KBM-7 (cell line): ENCODE results near the gene ERC2.

Source experiments
- DNase-seq: peaks from one replicate; pipeline ENCODE4 v3.0.0-alpha.2; 2015
- in situ Hi-C: fragments of 300-500 bp; cut with MboI; formaldehyde crosslinking; loops from 2 replicates; pipeline ENCODE4 v1.14.3; 2020; ENCODE audit warnings: low sequenced_read_pairs, low pct_unique_long_range_greater_than_20kb, mixed read lengths

Gene ERC2

DNA sequence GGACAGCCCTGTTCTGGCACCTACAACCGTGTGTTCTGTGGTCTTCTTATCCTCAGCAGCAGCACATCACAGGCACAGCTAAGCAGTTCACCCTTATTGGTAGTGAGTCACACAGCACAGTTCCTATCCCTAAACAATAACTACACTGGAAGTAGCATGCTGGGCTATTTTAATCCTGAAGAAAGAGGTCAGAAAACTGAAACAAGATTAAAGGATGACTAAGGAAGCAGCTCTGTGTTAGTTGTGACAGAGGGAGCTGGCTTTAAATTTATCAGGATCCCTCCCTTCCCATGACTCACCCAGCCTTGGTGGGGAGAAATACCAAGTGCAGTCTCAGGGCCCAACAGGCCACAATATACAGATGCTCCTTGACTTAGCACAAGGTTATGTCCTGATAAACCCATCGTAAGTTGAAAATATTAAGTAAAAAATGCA lies 144.3 kb downstream of the ERC2 start:
- in situ Hi-C loops: no loop called here
- no peak for DNase-seq

GRCh38 chr3:56322862-56323261 lies 145.4 kb downstream of the ERC2 start:
- in situ Hi-C loops: no loop called here
- DNase-seq: no peak

- DNase-seq: no peak
- in situ Hi-C loops: no loop called here
These were observed 146.4 kb downstream of the ERC2 start for GRCh38 chr3:56321892-56322291.

GRCh38 chr3:56321383-56321782 lies 146.9 kb downstream of the ERC2 start:
- in situ Hi-C loops: no loop called here
- no peak for DNase-seq

DNA sequence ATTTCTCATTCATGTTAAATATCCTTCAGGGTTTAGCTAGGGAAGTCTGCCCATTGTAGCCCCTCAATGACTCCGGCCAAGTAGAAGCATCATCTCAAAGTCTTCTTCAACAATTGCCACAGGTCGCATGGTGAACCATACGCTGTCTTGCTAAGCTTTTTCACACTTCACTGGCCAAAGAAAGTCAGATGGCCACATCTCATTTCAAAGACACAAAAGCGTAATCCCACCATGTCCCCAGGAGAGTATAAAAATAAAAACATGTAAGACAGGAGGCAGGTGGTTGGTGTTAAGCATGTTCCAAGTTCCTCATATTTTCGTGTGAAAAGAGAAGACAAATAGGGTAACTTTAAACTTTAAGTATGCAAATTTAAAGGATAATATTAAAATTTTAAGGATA lies 147.4 kb downstream of the ERC2 start:
- no peak for DNase-seq
- in situ Hi-C loops: no loop called here

DNA sequence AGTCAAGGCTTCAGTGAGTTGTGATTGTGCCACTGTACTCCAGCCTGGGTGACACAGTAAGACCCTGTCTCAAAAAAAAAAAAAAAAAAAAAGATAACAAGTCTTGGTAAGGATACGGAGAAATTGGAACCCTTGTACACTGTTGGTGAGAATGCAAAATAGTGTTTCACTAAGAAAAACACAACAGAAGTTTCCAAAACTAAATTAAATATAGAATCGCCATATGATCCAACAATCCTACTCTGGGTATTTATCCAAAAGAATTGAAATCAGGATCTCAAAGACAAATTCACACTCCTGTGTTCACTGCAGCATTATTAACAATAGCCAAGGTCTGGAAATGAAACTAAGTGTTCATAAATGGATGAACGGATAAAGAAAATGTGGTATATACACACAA lies 149.4 kb downstream of the ERC2 start:
- in situ Hi-C loops: no loop called here
- DNase-seq: no peak

DNA sequence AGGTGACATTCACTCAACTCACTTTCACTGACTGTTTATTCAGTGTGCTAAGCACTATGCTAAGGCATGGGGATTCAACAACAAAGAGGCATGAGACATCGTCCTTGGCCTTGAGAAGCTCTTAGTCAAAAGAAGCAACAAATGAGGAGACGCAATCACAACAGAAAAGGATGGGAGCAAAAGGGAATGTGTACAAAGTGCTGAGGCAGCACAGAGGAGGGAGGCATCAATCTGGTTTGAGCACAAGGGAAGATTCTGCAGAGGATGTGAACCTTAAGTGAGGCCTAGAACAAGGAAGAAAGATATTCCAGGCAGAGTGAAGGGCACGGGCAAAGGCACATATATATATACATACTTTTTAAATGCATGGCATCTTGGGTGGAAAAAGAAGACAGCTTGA lies 151.3 kb downstream of the ERC2 start:
- in situ Hi-C loops: no loop called here
- no peak for DNase-seq

DNA sequence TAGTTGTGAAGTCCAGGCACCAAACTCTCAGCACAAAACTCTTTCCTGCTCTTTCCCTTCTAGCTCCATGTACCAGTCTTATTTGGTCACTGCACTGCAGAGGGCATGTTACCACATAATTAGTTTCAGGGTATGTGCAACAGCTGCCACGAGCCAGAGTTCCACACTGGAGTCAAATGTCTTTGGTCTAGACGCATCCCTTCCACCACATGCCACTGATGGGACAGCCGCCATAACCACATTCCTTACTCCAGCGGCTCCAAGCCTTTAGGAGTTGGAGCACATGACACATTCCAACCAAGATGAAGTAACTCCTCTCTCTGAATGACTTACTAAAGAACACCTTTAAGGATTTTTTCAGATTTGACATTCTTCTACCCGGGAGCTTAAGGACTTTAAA lies 153.4 kb downstream of the ERC2 start:
- DNase-seq: no peak
- in situ Hi-C loops: no loop called here

DNA sequence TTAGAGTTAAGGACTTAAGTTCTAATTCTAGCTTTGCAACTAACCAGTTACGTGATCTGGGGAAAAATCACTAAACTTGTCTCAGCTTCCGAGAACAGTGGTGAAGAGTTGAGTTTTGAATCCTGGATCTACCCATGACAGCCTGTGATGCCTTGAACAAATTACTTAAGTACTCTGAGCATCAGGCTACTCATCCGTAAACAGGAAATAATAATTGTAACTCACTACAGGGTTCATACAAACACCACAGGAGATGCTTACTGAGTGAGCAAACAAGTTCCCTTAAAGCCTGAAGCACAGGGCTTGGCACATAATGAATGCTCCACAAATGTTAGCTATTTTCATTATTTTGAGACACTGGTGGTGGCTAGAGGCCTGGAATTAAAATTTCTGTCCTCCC lies 158.8 kb downstream of the ERC2 start:
- DNase-seq: no peak

GRCh38 chr3:56308471-56308870 lies 159.8 kb downstream of the ERC2 start:
- in situ Hi-C loops: no loop called here
- no peak for DNase-seq

More for the DNA sequence above, 158.8 kb downstream of the ERC2 start:
- in situ Hi-C loops: no loop called here

DNA sequence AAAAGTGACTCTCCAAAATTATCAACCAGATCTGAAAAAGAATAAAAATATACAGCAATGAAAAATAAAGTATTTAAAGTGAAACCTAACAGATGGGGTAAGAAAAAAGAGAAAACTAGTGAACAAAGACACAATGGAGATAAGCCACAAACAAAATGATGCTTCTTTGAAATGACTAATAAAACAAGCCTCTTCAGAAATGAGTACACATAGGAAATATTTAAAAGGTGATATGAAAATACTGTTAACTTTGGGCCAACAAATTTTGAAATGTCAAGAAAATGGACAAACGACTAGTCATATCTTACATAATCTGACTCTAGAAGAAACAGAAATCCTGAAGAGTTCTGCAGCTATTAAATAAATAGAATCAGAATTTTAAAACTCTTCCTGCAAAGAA lies 164.2 kb downstream of the ERC2 start:
- no peak for DNase-seq

DNA sequence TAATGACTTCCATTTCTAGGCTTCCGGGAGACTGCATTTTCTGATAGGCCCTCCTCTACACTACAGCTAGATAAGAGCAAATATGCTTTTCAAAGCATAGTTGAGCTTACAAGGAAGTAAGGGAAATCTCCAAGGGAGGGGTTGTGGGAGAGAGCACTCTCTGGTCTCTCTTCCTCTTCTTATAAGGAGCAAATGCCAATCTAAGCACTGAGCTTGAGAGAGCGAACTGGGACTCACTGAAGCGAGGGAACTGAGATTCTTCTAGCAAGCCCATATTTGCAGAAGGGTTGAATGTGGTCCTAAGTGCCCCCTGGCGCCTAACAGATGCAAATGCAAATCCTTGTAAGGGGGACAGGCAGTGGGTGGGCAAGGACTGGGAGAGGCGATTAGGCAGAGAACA lies 164.8 kb downstream of the ERC2 start:
- in situ Hi-C loops: no loop called here
- peak; percentile 48 for DNase-seq

More for the DNA sequence above, 164.2 kb downstream of the ERC2 start:
- in situ Hi-C loops: no loop called here

DNA sequence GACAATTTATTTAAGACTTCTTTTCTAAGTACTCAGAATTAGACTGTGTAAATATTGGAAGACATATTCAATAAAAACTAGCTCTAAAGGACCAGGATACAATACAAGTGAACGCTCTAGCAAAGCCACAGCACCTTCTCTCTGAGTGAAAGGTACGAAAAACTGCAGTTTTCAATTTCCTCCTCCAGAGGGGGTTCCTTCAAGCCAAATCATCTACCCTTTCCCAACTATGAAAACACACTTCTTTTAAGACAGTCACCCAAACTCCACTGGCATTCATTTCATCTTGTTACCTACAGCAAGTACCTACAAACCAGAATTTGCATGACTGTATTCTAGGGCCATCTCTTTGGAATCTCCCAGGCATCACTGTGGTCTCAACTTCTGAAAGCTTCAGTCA lies 165.8 kb downstream of the ERC2 start:
- DNase-seq: peak; percentile 19

GRCh38 chr3:56297281-56297840 lies 170.9 kb downstream of the ERC2 start:
- in situ Hi-C loops: no loop called here
- no peak for DNase-seq

More for the DNA sequence above, 165.8 kb downstream of the ERC2 start:
- in situ Hi-C loops: no loop called here

DNA sequence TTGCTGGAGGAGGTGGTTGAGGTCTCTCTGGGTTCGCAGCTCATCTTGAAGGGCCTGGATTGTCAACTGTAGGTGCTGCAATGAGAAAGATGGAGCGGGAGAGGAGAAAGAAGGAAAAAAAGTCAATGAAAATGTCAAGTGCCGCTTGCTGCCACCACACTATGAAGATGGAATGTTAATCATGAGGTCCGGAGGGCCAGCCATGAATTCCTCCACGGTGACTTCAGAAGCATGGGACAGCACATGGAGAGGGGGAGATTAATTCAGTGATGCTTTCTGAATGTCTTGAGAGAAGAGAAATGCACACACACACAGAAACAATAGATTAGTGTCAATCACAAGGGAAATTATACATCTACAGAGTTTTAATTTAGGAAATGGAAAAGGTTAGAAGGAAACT lies 171.9 kb downstream of the ERC2 start:
- in situ Hi-C loops: no loop called here

DNA sequence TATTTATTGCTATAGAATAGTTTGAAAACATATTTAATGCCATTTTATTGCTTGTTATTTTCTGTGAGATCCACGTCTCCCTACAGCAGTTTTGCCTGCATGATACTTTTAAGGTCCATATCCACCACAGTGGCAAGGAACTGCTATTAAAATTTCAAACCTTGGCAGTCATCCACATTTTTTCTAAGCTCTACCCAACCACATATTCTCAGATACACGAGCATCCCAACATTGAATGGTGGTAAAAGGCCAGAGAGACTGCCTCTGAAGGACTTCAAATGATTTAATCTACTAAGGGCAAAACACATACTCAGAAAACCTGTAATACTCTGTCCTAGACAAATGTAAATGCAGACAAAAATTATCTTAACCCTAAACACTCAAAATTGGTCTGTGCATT lies 173.1 kb downstream of the ERC2 start:
- in situ Hi-C loops: no loop called here
- no peak for DNase-seq

More for the DNA sequence above, 171.9 kb downstream of the ERC2 start:
- DNase-seq: no peak

GRCh38 chr3:56294286-56294685 lies 174.0 kb downstream of the ERC2 start:
- no peak for DNase-seq
- in situ Hi-C loops: no loop called here

DNA sequence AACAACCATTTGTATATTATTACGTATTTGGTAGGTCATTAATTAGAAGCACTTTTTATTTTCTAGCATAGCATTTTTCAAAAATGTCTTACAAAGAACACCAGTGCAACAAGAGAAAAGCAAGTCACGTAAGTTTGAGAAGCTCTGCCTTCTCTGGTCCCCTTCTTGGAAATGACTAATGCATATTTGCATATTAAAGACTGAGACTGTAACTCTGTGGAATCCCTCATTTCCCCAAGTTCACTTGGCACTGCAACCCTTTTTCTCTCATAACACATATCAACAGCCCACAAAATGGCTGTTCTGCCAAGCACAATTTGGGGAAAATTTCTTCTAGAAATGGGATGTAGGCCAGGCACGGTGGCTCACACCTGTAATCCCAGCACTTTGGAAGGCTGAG lies 176.3 kb downstream of the ERC2 start:
- no peak for DNase-seq
- in situ Hi-C loops: no loop called here

- no peak for DNase-seq
- in situ Hi-C loops: no loop called here
These were observed 177.0 kb downstream of the ERC2 start for GRCh38 chr3:56291244-56291680.

GRCh38 chr3:56290374-56290773 lies 177.9 kb downstream of the ERC2 start:
- no peak for DNase-seq
- in situ Hi-C loops: no loop called here

DNA sequence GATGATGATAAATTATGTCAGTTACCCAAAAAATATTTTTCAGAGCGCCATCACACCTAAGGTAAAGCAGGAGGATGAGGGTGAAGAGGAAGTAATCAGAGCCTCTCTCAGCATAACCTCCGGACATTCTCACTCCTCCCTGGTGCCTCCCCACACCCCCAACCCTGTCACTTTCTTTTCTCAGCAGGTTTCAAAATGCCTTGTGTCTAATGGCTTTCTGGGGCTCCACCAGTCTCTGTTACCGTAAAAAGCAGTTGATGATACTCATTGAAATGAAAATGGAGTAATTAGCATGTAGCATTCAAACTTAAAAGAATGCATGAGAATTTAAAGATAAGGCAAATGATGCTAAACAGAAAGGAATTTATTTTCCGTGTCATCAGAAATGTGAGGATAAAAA lies 180.0 kb downstream of the ERC2 start:
- in situ Hi-C loops: no loop called here
- DNase-seq: no peak

- in situ Hi-C loops: no loop called here
- no peak for DNase-seq
These were observed 185.9 kb downstream of the ERC2 start for GRCh38 chr3:56282341-56282740.
